ENCODE data around the gene GRM7.

GRM7 gene

DNA sequence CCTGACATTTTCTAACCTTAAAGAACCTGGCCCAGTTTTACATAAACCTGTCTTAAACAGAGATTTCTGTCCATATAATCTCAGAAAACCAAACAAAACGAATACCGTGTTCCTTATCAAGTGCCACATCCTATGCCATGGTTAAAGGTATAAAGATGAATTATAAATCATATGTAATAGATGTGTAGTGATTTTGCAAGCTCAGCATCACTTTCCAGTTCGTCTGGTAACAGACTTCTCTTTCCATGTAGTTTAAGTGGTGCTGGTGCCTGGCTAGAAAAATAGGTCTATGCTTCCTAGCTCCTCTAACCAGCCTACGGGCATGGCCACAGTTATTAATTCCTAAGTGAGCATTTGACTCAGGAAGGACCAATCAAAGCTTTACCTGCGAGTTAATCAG lies 3.4 kb upstream of the GRM7 start:
- in situ Hi-C loops (cut with MboI; ENCODE audit: low pct_unique_long_range_greater_than_20kb, low sequenced_read_pairs, unreplicated experiment) = no loop called here
- no peak for TF ChIP-seq CTCF (IDR thresholded peaks at IDR 0.05; ENCODE audit: extremely low read depth, insufficient read depth, missing control alignments)

DNA sequence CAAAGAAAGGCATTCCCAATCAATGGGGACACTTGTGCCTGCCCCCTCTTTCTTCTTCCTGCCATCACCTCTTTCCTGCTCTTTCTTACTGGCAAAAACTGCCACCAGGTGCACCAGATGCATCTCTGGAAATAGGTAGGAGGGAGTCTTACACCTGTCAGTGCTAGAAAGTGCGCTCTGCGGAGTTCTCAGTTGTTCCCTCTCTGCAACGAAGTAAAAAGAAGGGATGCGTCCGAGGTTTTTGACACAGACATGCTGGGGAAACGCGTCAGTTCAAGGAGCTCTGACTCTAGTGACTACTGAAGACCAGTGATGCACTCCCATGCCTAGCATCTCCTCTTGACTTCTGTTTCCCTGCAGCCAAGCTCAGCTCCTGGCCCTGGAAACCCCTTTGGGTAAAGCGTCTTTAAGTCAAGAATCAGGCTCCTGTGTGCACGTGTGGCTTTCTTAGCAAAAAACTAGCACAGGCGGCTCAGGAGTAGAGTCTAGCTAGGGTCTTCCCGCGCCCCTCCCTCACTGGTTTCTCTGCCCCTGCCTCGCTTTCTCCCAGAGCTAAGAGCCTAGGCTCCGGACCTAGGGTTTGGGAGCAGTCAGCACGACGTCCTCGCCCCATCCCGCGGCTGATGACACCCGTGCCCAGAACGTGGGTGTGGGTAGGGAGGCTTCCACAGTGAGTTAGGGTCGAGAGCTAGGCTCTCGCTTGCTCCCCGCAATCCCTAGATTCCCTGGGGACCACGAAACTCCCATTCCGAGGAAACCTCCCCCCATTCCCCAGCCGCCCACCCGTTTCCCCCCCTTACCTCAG lies 564 bp upstream of the GRM7 start:
- in situ Hi-C loops (cut with MboI; ENCODE audit: low pct_unique_long_range_greater_than_20kb, low sequenced_read_pairs, unreplicated experiment) = no loop called here
- no peak for TF ChIP-seq CTCF (IDR thresholded peaks at IDR 0.05; ENCODE audit: extremely low read depth, insufficient read depth, missing control alignments)

More for the DNA sequence above, 3.4 kb upstream of the GRM7 start:
- no peak for DNase-seq (ENCODE audit: low spot score)

DNA sequence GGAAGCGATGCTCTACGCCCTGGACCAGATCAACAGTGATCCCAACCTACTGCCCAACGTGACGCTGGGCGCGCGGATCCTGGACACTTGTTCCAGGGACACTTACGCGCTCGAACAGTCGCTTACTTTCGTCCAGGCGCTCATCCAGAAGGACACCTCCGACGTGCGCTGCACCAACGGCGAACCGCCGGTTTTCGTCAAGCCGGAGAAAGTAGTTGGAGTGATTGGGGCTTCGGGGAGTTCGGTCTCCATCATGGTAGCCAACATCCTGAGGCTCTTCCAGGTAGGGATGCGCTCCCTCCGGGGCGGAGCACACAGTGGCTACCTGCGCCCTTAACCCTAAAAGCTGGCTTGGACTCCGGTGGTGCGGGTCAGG lies 698 bp downstream of the GRM7 start:
- no peak for TF ChIP-seq CTCF (IDR thresholded peaks at IDR 0.05; ENCODE audit: extremely low read depth, insufficient read depth, missing control alignments)
- DNase-seq (ENCODE audit: low spot score) = no peak
- in situ Hi-C loops (cut with MboI; ENCODE audit: low pct_unique_long_range_greater_than_20kb, low sequenced_read_pairs, unreplicated experiment) = no loop called here

More for the DNA sequence above, 564 bp upstream of the GRM7 start:
- no peak for DNase-seq (ENCODE audit: low spot score)

DNA sequence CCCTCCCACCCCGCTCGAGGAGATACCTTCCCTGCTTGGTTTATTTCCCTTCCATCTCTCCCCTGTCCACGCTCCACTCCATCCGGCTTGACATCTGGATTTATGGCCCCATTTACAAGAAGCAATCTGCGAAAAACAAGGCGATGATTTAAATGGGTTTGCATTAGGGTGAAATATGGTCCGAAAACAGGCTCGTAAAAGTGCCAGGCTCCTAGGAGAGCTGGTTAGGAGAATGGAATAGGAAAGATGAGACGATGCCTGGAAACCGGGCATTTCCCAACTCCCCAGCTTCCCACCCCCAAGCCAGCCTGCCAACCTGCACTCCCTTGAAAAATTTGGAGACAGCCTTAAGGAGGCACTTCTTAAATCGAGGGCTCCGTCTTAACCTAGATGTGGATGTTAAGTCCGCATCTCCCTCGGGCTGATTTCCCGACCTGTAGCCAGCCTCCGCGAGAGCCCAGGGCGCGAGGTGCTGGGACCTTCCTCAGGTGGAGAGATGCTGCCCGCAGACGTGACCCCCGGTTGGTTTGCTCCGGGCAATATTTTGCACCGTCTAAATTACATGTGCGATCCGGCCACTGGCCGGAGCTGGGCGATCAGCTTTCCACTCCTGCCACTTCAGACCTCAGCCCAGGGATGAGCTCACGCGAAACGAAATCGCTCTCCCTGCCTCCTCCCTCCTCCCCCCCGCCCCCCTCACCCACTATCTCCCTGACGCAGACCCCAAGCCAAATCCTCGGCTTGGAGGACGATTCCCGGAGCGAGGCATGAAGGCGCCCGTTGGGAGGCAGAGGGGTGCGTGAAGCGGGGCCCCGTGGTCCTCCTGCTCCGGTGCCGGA lies 1.3 kb downstream of the GRM7 start:
- DNase-seq (ENCODE audit: low spot score) = no peak
- TF ChIP-seq CTCF (IDR thresholded peaks at IDR 0.05; ENCODE audit: extremely low read depth, insufficient read depth, missing control alignments) = no peak
- in situ Hi-C loops (cut with MboI; ENCODE audit: low pct_unique_long_range_greater_than_20kb, low sequenced_read_pairs, unreplicated experiment) = no loop called here

- in situ Hi-C loops (cut with MboI; ENCODE audit: low pct_unique_long_range_greater_than_20kb, low sequenced_read_pairs, unreplicated experiment) = no loop called here
- no peak for TF ChIP-seq CTCF (IDR thresholded peaks at IDR 0.05; ENCODE audit: extremely low read depth, insufficient read depth, missing control alignments)
- DNase-seq (ENCODE audit: low spot score) = no peak
These were observed 1.9 kb downstream of the GRM7 start for GRCh38 chr3:6862880-6863195.

- no peak for TF ChIP-seq CTCF (IDR thresholded peaks at IDR 0.05; ENCODE audit: extremely low read depth, insufficient read depth, missing control alignments)
- in situ Hi-C loops (cut with MboI; ENCODE audit: low pct_unique_long_range_greater_than_20kb, low sequenced_read_pairs, unreplicated experiment) = no loop called here
- no peak for DNase-seq (ENCODE audit: low spot score)
These were observed 6.4 kb downstream of the GRM7 start for GRCh38 chr3:6867269-6867668.
